ENCODE data around the gene SUSD1. TPM values are rescaled to one million over a fixed set of nuclear protein-coding genes. Genes with fewer than 3 reads are reported as not detected.

Gene SUSD1
- polyA plus RNA-seq, 1 donor from 2014 or later: 2.0 TPM

GRCh38 chr9:112042244-112042638 is 132.9 kb downstream of the SUSD1 start:
- Histone ChIP-seq H4K20me1 (ENCODE audit: insufficient read depth) (no peaks in the 10 kb centered on the region), H3F3A (ENCODE audit: insufficient read depth, low read length, poor library complexity, severe bottlenecking) (no peaks in the 10 kb centered on the region), H2AFZ (ENCODE audit: low read depth, low read length) (no peak overlapping the region), H3K4me2 (ENCODE audit: low read length) (no peak overlapping the region), H3K27ac (ENCODE audit: low read length) (no peak overlapping the region), H3K9me3 (ENCODE audit: low read length) (no peaks in the 10 kb centered on the region), H3K9me2 (ENCODE audit: insufficient read depth, low read length) (no peaks in the 10 kb centered on the region), H3K36me3 (ENCODE audit: insufficient read depth, low read length) (no peaks in the 10 kb centered on the region), H3K79me2 (replicated peaks; ENCODE audit: insufficient read depth, low read length) (no peaks in the 10 kb centered on the region), H3K9ac (ENCODE audit: low read length) (no peak overlapping the region), H3K4me3 (ENCODE audit: low read length) (no peak overlapping the region), H3K27me3 (ENCODE audit: insufficient read depth, low read depth, low read length) (no peaks in the 10 kb centered on the region)
- TF ChIP-seq REST (IDR thresholded peaks at IDR 0.05; ENCODE audit: borderline replicate concordance) (no peak), POLR2AphosphoS5 (IDR thresholded peaks at IDR 0.05) (no peak), EP300 (conservative IDR thresholded peaks at IDR 0.05; ENCODE audit: poor library complexity, severe bottlenecking) (no peak), EZH2 (IDR thresholded peaks at IDR 0.05; ENCODE audit: borderline replicate concordance, insufficient read depth, low read length, poor library complexity, severe bottlenecking) (no peak), TAF1 (IDR thresholded peaks at IDR 0.05; ENCODE audit: low read depth) (no peak), MXI1 (conservative IDR thresholded peaks at IDR 0.05; ENCODE audit: poor library complexity, severe bottlenecking) (no peak), CTCF (IDR thresholded peaks at IDR 0.05; ENCODE audit: poor library complexity, severe bottlenecking) (no peak), RAD21 (conservative IDR thresholded peaks at IDR 0.05) (no peak), SMC3 (conservative IDR thresholded peaks at IDR 0.05; ENCODE audit: poor library complexity) (no peak)

GRCh38 chr9:112041536-112042243 is 133.4 kb downstream of the SUSD1 start:
- Histone ChIP-seq H3K9me3 (ENCODE audit: low read length) (no peaks in the 10 kb centered on the region), H3K9me2 (ENCODE audit: insufficient read depth, low read length) (no peaks in the 10 kb centered on the region), H3K27me3 (ENCODE audit: insufficient read depth, low read depth, low read length) (no peaks in the 10 kb centered on the region), H3F3A (ENCODE audit: insufficient read depth, low read length, poor library complexity, severe bottlenecking) (no peaks in the 10 kb centered on the region), H3K9ac (ENCODE audit: low read length) (no peak overlapping the region), H2AFZ (ENCODE audit: low read depth, low read length) (no peak overlapping the region), H4K20me1 (ENCODE audit: insufficient read depth) (no peaks in the 10 kb centered on the region), H3K4me3 (ENCODE audit: low read length) (no peak overlapping the region), H3K79me2 (replicated peaks; ENCODE audit: insufficient read depth, low read length) (no peaks in the 10 kb centered on the region), H3K27ac (ENCODE audit: low read length) (no peak overlapping the region), H3K36me3 (ENCODE audit: insufficient read depth, low read length) (no peaks in the 10 kb centered on the region), H3K4me2 (ENCODE audit: low read length) (no peak overlapping the region)
- no peak for TF ChIP-seq EZH2 (IDR thresholded peaks at IDR 0.05; ENCODE audit: borderline replicate concordance, insufficient read depth, low read length, poor library complexity, severe bottlenecking)
- TF ChIP-seq MXI1 (conservative IDR thresholded peaks at IDR 0.05; ENCODE audit: poor library complexity, severe bottlenecking): no peak
- TF ChIP-seq TAF1 (IDR thresholded peaks at IDR 0.05; ENCODE audit: low read depth): no peak
- TF ChIP-seq RAD21 (conservative IDR thresholded peaks at IDR 0.05): no peak
- no peak for TF ChIP-seq CTCF (IDR thresholded peaks at IDR 0.05; ENCODE audit: poor library complexity, severe bottlenecking)
- TF ChIP-seq POLR2AphosphoS5 (IDR thresholded peaks at IDR 0.05): no peak
- no peak for TF ChIP-seq SMC3 (conservative IDR thresholded peaks at IDR 0.05; ENCODE audit: poor library complexity)
- TF ChIP-seq REST (IDR thresholded peaks at IDR 0.05; ENCODE audit: borderline replicate concordance): no peak
- TF ChIP-seq EP300 (conservative IDR thresholded peaks at IDR 0.05; ENCODE audit: poor library complexity, severe bottlenecking): no peak

Data from neural cell (in vitro differentiated cells).